HepG2 (cell line): Measurements from ENCODE around the gene IL27RA. TPM values are rescaled to one million over a fixed set of nuclear protein-coding genes. Genes with fewer than 3 reads are reported as not detected.

ENCODE experiments used
- DMAP1 ChIP-seq: IDR thresholded peaks from 2 replicates; pipeline ENCODE4 v1.6.1; 2016
- FOXP1 ChIP-seq, 2 experiments: fragments of 450-650 bp in 1 of 2; IDR thresholded peaks; 2 replicates each; pipeline ENCODE4 v1.6.1; 2017 to 2018; ENCODE audit warnings: antibody characterized with exemption in 1 of 2
- GLI4 ChIP-seq: sonication (generic); formaldehyde crosslinking; IDR thresholded peaks from 2 replicates; pipeline ENCODE4 v1.5.1; 2020; ENCODE audit warnings: missing genetic modification reagents, mild to moderate bottlenecking, moderate library complexity, borderline replicate concordance
- HDAC1 ChIP-seq: sonication (generic); formaldehyde crosslinking; IDR thresholded peaks from 2 replicates; pipeline ENCODE4 v1.5.1; 2020; ENCODE audit warnings: mild to moderate bottlenecking, missing genetic modification reagents
- HNRNPL ChIP-seq: fragments of 200-400 bp; formaldehyde crosslinking; IDR thresholded peaks from 2 replicates; pipeline ENCODE4 v1.6.1; 2017; ENCODE audit warnings: mild to moderate bottlenecking, low read depth, low read length
- IKZF4 ChIP-seq: sonication (generic); formaldehyde crosslinking; IDR thresholded peaks from 2 replicates; pipeline ENCODE4 v1.5.1; 2020; ENCODE audit warnings: borderline replicate concordance, mild to moderate bottlenecking, low read depth, missing genetic modification reagents; ENCODE audit errors: not compliant biosample characterization
- KDM1A ChIP-seq: IDR thresholded peaks from 2 replicates; pipeline ENCODE4 v1.6.1; 2016; ENCODE audit warnings: missing compliant biosample characterization
- MLX ChIP-seq: IDR thresholded peaks from 2 replicates; pipeline ENCODE4 v1.6.1; 2016
- MTA1 ChIP-seq: sonication (generic); formaldehyde crosslinking; IDR thresholded peaks from 2 replicates; pipeline ENCODE4 v1.4.0; 2020; ENCODE audit warnings: missing genetic modification reagents, mild to moderate bottlenecking, borderline replicate concordance
- POGK ChIP-seq: sonication (generic); formaldehyde crosslinking; conservative IDR thresholded peaks from 2 replicates; pipeline ENCODE4 v1.8.0; 2022; ENCODE audit warnings: mild to moderate bottlenecking, moderate library complexity, missing genetic modification reagents
- PRPF4 ChIP-seq: fragments of 200-400 bp; formaldehyde crosslinking; IDR thresholded peaks from 2 replicates; pipeline ENCODE4 v1.6.1; 2016; ENCODE audit warnings: low read length, low read depth; ENCODE audit not compliant: poor library complexity, severe bottlenecking
- TCF7 ChIP-seq: sonication (generic); IDR thresholded peaks from 2 replicates; pipeline ENCODE4 v1.6.1; 2016; ENCODE audit warnings: antibody characterized with exemption, low read depth
- ZNF256 ChIP-seq: sonication (generic); formaldehyde crosslinking; conservative IDR thresholded peaks from 2 replicates; pipeline ENCODE4 v1.4.0; 2020; ENCODE audit warnings: missing genetic modification reagents
- ZNF333 ChIP-seq: sonication (generic); formaldehyde crosslinking; IDR thresholded peaks from 2 replicates; pipeline ENCODE4 v1.4.0; 2020; ENCODE audit warnings: mild to moderate bottlenecking, missing genetic modification reagents, borderline replicate concordance
- ZNF383 ChIP-seq: sonication (generic); formaldehyde crosslinking; IDR thresholded peaks from 2 replicates; pipeline ENCODE4 v1.4.0; 2020; ENCODE audit warnings: missing genetic modification reagents, mild to moderate bottlenecking, borderline replicate concordance
- ZNF441 ChIP-seq: sonication (generic); formaldehyde crosslinking; IDR thresholded peaks from 2 replicates; pipeline ENCODE4 v1.7.0; 2021; ENCODE audit warnings: missing genetic modification reagents, borderline replicate concordance
- ZNF572 ChIP-seq: sonication (generic); formaldehyde crosslinking; IDR thresholded peaks from 2 replicates; pipeline ENCODE4 v1.5.1; 2020; ENCODE audit warnings: mild to moderate bottlenecking, missing genetic modification reagents
- ZSCAN9 ChIP-seq: IDR thresholded peaks from 2 replicates; pipeline ENCODE4 v1.6.1; 2016; ENCODE audit warnings: borderline replicate concordance
- polyA plus RNA-seq, 8 experiments: library from polyadenylated mRNA; depleted of rRNA in 3 of 8; stranded (reverse) in 7 of 8; unstranded in 1 of 8; fragments of >200 nt; fragmentation: Illumina TruSeq in 4 of 8; extraction: Trizol in 4 of 8; gene quantifications; 2 replicates each; pipeline versions ENCODE4 v1.2.1 to v1.2.3, GENCODE V29; 2011 to 2016; ENCODE audit warnings: low read depth in 4 of 8, missing spikeins in 1 of 8, mixed read lengths in 1 of 8; ENCODE audit not compliant: insufficient read depth in 1 of 8
- total RNA-seq, 5 experiments: library from RNA; depleted of rRNA; stranded (reverse); fragments of >200 nt; fragmentation: Illumina TruSeq; extraction: Trizol; gene quantifications; 2 replicates each; pipeline ENCODE4 v1.2.3, GENCODE V29; 2016; ENCODE audit warnings: low read depth in 1 of 5
- TF ChIP-seq, protein P1 (sequence below): sonication (generic); formaldehyde crosslinking; IDR thresholded peaks from 2 replicates; pipeline ENCODE4 v1.5.0; 2020; ENCODE audit warnings: mild to moderate bottlenecking, missing genetic modification reagents, borderline replicate concordance
- TF ChIP-seq, protein P2 (sequence below): sonication (generic); formaldehyde crosslinking; IDR thresholded peaks from 2 replicates; pipeline ENCODE4 v1.4.0; 2020; ENCODE audit warnings: missing genetic modification reagents

IL27RA gene
- total and polyA plus RNA-seq, 2 of the 13 experiments (the other 11 are each of a cell fraction or from before 2014, with no cell fraction given), result 3.5 to 8.1 TPM

DNA sequence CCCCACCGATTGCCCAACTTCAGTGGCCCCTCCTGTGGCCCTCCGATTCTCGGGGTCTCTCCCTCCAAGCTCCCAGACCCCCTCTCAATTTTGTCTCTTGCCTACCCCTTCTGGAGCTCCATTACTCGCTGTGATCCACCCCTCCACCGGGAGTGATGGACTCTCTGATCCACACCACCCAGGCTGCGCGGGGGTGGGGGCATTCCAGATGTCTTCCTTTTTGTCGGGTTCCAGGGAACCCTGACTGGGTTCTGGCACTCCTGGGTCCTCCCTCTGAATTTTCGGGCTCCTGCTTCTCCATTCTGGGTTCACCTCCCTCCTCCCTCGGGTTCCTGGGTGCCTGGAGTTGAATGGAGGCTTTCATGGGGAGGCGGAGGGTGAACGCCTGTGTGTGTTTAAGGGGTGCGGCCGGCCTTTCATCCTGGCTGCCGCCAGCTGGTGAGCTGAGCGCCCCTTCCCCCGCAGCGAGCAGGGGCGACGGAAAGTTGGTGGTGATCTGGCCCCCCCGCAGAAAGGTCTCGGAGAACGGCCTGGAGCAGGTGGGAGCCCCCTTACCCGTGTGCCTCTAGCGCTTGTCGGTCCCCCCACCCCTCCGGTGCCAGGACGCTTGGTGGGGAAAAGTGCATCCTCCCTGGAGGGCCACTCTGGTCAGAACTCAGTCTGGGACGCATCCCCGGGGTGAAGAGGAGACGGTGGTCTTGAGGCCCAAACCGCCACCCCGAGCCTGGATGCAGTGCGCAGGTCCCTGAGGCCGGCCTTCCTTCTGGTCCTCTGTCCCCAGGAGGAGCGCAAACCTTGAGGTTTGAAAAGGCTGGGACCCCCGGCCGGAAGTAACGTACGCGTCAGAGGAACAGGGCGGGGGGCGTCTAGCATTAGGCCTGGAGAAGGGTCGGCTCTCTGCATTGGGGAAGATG, 42.6 kb downstream of the IL27RA start (continued):
- TF ChIP-seq, protein P1, sequence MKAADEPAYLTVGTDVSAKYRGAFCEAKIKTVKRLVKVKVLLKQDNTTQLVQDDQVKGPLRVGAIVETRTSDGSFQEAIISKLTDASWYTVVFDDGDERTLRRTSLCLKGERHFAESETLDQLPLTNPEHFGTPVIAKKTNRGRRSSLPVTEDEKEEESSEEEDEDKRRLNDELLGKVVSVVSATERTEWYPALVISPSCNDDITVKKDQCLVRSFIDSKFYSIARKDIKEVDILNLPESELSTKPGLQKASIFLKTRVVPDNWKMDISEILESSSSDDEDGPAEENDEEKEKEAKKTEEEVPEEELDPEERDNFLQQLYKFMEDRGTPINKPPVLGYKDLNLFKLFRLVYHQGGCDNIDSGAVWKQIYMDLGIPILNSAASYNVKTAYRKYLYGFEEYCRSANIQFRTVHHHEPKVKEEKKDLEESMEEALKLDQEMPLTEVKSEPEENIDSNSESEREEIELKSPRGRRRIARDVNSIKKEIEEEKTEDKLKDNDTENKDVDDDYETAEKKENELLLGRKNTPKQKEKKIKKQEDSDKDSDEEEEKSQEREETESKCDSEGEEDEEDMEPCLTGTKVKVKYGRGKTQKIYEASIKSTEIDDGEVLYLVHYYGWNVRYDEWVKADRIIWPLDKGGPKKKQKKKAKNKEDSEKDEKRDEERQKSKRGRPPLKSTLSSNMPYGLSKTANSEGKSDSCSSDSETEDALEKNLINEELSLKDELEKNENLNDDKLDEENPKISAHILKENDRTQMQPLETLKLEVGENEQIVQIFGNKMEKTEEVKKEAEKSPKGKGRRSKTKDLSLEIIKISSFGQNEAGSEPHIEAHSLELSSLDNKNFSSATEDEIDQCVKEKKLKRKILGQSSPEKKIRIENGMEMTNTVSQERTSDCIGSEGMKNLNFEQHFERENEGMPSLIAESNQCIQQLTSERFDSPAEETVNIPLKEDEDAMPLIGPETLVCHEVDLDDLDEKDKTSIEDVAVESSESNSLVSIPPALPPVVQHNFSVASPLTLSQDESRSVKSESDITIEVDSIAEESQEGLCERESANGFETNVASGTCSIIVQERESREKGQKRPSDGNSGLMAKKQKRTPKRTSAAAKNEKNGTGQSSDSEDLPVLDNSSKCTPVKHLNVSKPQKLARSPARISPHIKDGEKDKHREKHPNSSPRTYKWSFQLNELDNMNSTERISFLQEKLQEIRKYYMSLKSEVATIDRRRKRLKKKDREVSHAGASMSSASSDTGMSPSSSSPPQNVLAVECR (CRISPR knock-in tag), result peak; percentile 15; the same call in 1 of the 2 replicates
- TF ChIP-seq POGK (CRISPR knock-in tag) (0 out of 2 replicates have a peak, but pooled peaks have one; percentile 8), ZNF441 (CRISPR knock-in tag) (0 out of 2 replicates have a peak, but pooled peaks have one; percentile 6), KDM1A (CRISPR knock-in tag) (no peak), PRPF4 (no peak), IKZF4 (CRISPR knock-in tag) (peak; percentile 31), ZNF256 (CRISPR knock-in tag) (no peak), MTA1 (CRISPR knock-in tag) (0 out of 2 replicates have a peak, but pooled peaks have one; percentile 31), MLX (CRISPR knock-in tag) (no peak), ZSCAN9 (CRISPR knock-in tag) (no peak), TCF7 (peak; percentile 57; the same call in 1 of the 2 replicates), ZNF383 (CRISPR knock-in tag) (no peak), ZNF333 (no peak), ZNF572 (CRISPR knock-in tag) (0 out of 2 replicates have a peak, but pooled peaks have one; percentile 12), HDAC1 (CRISPR knock-in tag) (peak; percentile 42; the same call in 1 of the 2 replicates), GLI4 (CRISPR knock-in tag) (peak; percentile 76; the same call in 1 of the 2 replicates), FOXP1 (IDR thresholded peaks at IDR 0.05) (no peak), FOXP1 (CRISPR knock-in tag; IDR thresholded peaks at IDR 0.05) (no peak), DMAP1 (CRISPR knock-in tag) (peak; percentile 37; the same call in 1 of the 2 replicates), HNRNPL (0 out of 2 replicates have a peak, but pooled peaks have one; percentile 35)
- TF ChIP-seq, protein P2, sequence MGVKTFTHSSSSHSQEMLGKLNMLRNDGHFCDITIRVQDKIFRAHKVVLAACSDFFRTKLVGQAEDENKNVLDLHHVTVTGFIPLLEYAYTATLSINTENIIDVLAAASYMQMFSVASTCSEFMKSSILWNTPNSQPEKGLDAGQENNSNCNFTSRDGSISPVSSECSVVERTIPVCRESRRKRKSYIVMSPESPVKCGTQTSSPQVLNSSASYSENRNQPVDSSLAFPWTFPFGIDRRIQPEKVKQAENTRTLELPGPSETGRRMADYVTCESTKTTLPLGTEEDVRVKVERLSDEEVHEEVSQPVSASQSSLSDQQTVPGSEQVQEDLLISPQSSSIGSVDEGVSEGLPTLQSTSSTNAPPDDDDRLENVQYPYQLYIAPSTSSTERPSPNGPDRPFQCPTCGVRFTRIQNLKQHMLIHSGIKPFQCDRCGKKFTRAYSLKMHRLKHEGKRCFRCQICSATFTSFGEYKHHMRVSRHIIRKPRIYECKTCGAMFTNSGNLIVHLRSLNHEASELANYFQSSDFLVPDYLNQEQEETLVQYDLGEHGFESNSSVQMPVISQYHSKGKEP (CRISPR knock-in tag), result no peak
